Adrenal gland (tissue), 5 donors: ENCODE data around the gene C1QTNF5.

Source experiments
- POLR2A ChIP-seq, 2 donors: fragments of 450-650 bp; IDR thresholded peaks; one replicate each; pipeline ENCODE4 v1.6.1; 2017; ENCODE audit warnings: antibody characterized with exemption in 2 of 2, mild to moderate bottlenecking in 2 of 2, moderate library complexity in 1 of 2
- TF ChIP-seq, protein P1 (sequence below), 6 experiments: fragments of 450-650 bp in 4 of 6; fragments of 200-600 bp in 2 of 6; sonication (generic) in 1 of 6; IDR thresholded peaks; 1 replicate in 5 of 6; 2 replicates in 1 of 6; pipeline versions ENCODE4 v1.5.1 to v1.8.0; 2016 to 2021; ENCODE audit warnings: antibody characterized with exemption in 6 of 6, mild to moderate bottlenecking in 2 of 6, moderate library complexity in 1 of 6
- donor health status: DM: no; HTN: no; CAD: no.

DNA sequence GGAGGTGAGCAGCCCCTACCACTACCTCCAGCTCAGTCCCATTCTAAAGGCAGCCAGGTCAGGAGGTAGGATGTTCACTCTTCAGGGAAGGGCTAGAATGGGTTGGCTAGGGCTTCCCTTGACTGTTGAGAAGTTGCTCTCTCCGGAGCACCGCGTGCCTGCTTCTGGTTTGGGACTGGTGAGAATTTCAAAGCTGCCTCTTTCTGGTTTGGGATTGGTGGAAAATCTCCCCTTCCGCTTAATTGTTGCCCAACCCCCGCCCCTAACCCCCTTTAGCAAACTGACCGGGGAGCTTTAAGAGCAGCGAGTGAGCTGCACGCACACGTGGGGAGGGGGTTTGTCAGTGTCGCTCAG, 40.1 kb upstream of the C1QTNF5 start:
- TF ChIP-seq, protein P1, sequence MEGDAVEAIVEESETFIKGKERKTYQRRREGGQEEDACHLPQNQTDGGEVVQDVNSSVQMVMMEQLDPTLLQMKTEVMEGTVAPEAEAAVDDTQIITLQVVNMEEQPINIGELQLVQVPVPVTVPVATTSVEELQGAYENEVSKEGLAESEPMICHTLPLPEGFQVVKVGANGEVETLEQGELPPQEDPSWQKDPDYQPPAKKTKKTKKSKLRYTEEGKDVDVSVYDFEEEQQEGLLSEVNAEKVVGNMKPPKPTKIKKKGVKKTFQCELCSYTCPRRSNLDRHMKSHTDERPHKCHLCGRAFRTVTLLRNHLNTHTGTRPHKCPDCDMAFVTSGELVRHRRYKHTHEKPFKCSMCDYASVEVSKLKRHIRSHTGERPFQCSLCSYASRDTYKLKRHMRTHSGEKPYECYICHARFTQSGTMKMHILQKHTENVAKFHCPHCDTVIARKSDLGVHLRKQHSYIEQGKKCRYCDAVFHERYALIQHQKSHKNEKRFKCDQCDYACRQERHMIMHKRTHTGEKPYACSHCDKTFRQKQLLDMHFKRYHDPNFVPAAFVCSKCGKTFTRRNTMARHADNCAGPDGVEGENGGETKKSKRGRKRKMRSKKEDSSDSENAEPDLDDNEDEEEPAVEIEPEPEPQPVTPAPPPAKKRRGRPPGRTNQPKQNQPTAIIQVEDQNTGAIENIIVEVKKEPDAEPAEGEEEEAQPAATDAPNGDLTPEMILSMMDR (IDR thresholded peaks at IDR 0.05), result no peak
- TF ChIP-seq POLR2A (IDR thresholded peaks at IDR 0.05), result no peak
